Measurements from ENCODE around the gene HIVEP3.
A peak's percentile ranks its signal among the peaks of the same experiment; 100 is the strongest.

GRCh38 chr1:41462680-41463004, 456.1 kb downstream of the HIVEP3 start:
- no peak for TF ChIP-seq POLR2A (IDR thresholded peaks at IDR 0.05)
- TF ChIP-seq, protein P1, sequence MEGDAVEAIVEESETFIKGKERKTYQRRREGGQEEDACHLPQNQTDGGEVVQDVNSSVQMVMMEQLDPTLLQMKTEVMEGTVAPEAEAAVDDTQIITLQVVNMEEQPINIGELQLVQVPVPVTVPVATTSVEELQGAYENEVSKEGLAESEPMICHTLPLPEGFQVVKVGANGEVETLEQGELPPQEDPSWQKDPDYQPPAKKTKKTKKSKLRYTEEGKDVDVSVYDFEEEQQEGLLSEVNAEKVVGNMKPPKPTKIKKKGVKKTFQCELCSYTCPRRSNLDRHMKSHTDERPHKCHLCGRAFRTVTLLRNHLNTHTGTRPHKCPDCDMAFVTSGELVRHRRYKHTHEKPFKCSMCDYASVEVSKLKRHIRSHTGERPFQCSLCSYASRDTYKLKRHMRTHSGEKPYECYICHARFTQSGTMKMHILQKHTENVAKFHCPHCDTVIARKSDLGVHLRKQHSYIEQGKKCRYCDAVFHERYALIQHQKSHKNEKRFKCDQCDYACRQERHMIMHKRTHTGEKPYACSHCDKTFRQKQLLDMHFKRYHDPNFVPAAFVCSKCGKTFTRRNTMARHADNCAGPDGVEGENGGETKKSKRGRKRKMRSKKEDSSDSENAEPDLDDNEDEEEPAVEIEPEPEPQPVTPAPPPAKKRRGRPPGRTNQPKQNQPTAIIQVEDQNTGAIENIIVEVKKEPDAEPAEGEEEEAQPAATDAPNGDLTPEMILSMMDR (IDR thresholded peaks at IDR 0.05): peak in 1 of 6 experiments; percentile 10
